AG04449 (cell line): Measurements from ENCODE around the gene PRC1.

Experiments used
- CTCF ChIA-PET: fragments of 350-600 bp; formaldehyde crosslinking; extraction: SDS; loops from one replicate; lab custom pipeline; 2021; ENCODE audit warnings: antibody characterized with exemption; lab: Yijun Ruan, JAX
- POLR2A ChIA-PET: fragments of 400-600, 350-600 bp; formaldehyde crosslinking; extraction: SDS; loops from one replicate; lab custom pipeline; 2020; ENCODE audit warnings: antibody characterized with exemption, inconsistent platforms; lab: Yijun Ruan, JAX
- DNase-seq: peaks from one replicate; pipeline ENCODE4 v3.0.0-alpha.2; 2010; ENCODE audit warnings: low read depth, low spot score
- H3K4me3 ChIP-seq: 2 replicates; pipeline ENCODE4 v1.5.1; 2011; ENCODE audit warnings: low read depth, mild to moderate bottlenecking, control low read depth, low read length
- CTCF ChIP-seq: IDR thresholded peaks from one replicate; pipeline ENCODE4 v1.5.1; 2011; ENCODE audit warnings: mild to moderate bottlenecking, moderate library complexity, low read length, control low read depth, inconsistent platforms; ENCODE audit not compliant: insufficient read depth; ENCODE audit errors: missing control alignments

PRC1 gene

GRCh38 chr15:90987561-90988141 is 6.7 kb downstream of the PRC1 start:
- no peak for DNase-seq
- POLR2A ChIA-PET, result no interaction called here
- CTCF ChIA-PET, result interaction anchor here (1.1 to 5.3 kb wide), 4 partner anchors 30 to 62 kb away, joined by 3 to 47 read pairs (median 5); partner anchors contain the start of genes HDDC3 and UNC45A
- no peak for TF ChIP-seq CTCF
- no peak overlapping the region for H3K4me3 ChIP-seq

GRCh38 chr15:90986790-90987507 is 7.4 kb downstream of the PRC1 start:
- no peak for DNase-seq
- no peak overlapping the region for H3K4me3 ChIP-seq
- POLR2A ChIA-PET, result no interaction called here
- CTCF ChIA-PET, result interaction anchor here (1.5 to 12.6 kb wide), 4 partner anchors 28 to 55 kb away, joined by 4 to 169 read pairs (median 26); partner anchors contain the start of genes HDDC3, RCCD1 and UNC45A
- TF ChIP-seq CTCF, result no peak

GRCh38 chr15:90982135-90982534 is 12.2 kb downstream of the PRC1 start:
- POLR2A ChIA-PET, result no interaction called here
- no peak overlapping the region for H3K4me3 ChIP-seq
- no peak for TF ChIP-seq CTCF
- DNase-seq, result no peak
- CTCF ChIA-PET, result interaction anchor here (2.6 to 12.6 kb wide), 2 partner anchors 11 to 23 kb away, joined by 6 to 169 read pairs; partner anchors contain the start of gene RCCD1

GRCh38 chr15:90981681-90982080 is 12.7 kb downstream of the PRC1 start:
- CTCF ChIA-PET, result interaction anchor here (1.2 to 12.6 kb wide), 2 partner anchors 23 to 47 kb away, joined by 4 to 169 read pairs; partner anchors contain the start of gene RCCD1
- POLR2A ChIA-PET, result no interaction called here
- no peak for DNase-seq
- no peak overlapping the region for H3K4me3 ChIP-seq
- TF ChIP-seq CTCF, result no peak

GRCh38 chr15:90979582-90979981 is 14.8 kb downstream of the PRC1 start:
- CTCF ChIA-PET, result interaction anchor here (0.8 to 12.6 kb wide), 7 partner anchors 14 to 76 kb away, joined by 3 to 169 read pairs (median 5); partner anchors contain the start of genes HDDC3, PRC1, RCCD1 and UNC45A
- TF ChIP-seq CTCF, result no peak
- H3K4me3 ChIP-seq, result no peak overlapping the region
- no peak for DNase-seq
- POLR2A ChIA-PET, result no interaction called here

- no peak overlapping the region for H3K4me3 ChIP-seq
- POLR2A ChIA-PET, result no interaction called here
- TF ChIP-seq CTCF, result no peak
Measured at GRCh38 chr15:90974216-90974615, 20.1 kb downstream of the PRC1 start.

More at GRCh38 chr15:90974216-90974615, 20.1 kb downstream of the PRC1 start:
- no peak for DNase-seq
- CTCF ChIA-PET, result interaction anchor here (12.6 kb wide), 1 partner anchor 15 kb away, joined by 169 read pairs; the partner anchor contains the start of gene RCCD1
